Glomerular visceral epithelial cell (primary cell): ENCODE results near the gene ZC3HAV1.
"Not testable (repeated sequence)": the region's sequence is repeated elsewhere in the genome, so short reads cannot be mapped to it uniquely, and the experiment has no call there.

Experiments
- DNase-seq: peaks from one replicate; pipeline ENCODE4 v3.0.0-alpha.2; 2016; ENCODE audit errors: extremely low spot score

The ZC3HAV1 gene

DNA sequence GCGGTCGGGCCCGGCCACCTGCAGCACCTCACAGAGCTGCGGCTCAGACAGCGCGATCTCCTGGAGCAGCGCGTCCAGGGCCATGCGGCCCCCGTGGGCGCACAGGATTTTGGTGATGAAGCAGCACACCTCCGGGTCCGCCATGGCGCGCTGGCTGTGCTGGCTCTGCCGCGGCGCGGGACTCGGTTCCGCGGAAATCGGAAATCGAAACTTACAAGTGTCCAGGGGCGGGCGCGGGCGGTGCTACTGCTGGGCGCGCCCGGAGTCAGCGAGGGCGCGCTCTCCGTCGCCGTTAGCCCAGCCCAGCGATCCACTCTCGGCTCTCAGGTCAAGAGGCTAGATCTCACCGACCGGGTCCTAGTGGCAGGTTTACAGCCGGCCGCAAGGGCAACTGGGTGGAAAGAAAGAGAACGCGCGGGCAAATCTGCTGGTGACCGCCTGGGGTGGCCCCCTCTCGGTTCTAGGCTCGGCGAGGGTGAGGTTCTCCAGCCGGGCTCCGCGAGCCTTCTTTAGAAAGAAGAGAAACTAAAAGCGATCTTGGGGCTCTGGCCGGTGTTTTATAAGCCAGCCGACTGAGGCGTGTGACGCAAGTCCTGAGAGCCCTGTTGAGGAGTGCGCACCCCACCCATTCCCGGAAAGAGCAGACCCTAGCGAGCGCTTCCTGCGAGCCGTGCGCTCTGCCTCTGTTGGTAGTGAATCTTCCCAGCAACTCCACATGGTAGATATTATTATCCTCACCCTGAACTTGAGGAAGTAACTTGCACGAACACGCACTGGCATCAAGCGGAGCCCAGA is at the start of gene ZC3HAV1:
TSS of gene ZC3HAV1 (minus strand) at position 533 of the 795 bp plus-strand sequence. CDS start at position 144, 389 bp downstream.
- DNase-seq, result peak; percentile 88

DNA sequence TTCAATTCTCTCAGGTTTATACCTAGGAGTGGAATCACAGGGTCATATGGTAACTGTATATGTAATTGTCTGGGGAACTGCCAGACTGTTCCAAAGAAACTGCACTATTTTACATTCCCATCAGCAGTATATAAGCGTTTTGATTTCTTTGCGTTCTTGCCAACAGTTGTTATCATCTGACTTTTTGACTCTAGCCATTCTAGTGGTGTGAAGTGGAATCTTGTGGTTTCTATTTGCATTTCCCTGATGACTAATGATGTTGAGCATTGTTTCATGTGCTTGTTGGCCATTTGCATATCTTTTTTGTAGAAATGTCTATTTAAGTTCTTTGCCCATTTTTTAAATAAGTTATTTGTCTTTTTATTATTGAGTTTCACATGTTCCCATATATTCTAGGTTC is 44.3 kb upstream of the ZC3HAV1 start:
- DNase-seq, result peak; percentile 42

DNA sequence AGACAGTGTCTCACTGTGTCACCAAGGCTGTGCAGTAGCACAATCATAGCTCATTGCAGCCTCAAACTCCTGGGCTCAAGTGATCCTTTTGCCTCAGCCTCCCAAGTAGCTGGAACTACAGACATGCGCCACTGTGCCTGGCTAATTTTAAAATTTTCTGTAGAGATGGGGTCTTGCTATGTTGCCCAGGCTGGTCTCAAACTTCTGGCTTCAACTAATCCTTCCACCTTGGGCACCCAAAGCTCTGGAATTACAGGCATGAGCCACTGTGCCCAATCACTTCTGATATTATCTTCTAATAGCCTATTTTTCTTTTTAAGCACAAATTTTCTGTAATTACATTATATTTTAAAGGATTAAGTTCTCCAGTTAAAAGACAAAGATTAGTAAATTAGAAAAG is 42.6 kb upstream of the ZC3HAV1 start:
- no peak for DNase-seq

DNA sequence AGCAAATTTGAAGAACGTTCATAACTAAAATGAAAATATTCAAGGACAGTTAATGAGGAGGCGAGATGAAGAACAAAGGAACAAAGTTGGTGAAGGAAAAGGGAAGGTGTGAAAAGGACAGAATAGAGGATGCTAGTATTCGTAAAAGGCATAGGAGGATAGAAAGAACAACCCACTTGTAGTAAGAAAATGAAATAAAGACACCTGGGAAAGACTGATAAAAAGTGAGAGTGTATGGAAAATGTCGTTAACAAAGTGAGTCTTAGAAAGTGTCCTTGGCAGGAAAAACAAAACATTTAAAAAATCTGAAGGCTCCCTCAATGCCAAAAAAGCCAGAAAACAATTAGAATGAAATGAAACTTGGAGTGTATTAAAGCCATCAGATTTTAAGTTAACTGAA is 29.6 kb upstream of the ZC3HAV1 start:
- no peak for DNase-seq

DNA sequence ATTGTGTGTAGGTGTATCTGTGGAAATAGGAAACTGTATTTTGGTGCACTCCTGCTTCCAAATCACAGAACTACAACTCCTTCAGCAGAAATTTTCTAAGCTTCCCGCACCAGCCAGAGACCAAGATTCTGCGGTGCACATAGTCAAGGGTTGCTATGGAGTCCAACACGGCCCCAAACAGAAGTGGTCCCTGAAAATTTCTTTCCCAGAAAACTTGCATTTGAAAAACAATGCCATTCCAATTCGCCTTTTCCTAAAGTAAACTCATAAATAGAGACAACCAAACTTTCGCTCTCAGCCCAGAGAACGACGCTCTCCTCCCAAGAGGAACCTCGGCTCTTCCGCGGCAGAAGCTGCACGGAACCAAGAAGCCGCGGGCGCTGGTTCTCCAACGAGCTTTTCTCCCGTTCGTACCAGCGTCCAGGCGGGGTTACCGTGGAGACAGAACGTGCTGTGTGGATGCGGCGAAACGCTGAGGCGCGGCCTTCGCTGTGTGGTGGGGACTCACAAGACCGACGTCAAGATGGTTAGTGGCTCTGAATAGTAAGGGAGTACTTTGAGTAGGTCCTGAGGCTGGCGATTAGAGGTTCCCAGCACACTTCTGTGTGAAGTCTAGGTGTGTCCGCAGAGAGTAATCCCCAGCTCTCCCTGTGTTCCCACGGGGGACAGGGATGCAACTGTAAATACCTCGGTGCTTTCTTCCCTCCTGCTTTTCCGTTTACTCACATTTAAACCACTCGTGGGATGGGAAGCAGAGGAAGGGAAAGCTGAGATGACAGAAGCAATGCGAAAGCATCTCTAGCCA is 24.0 kb upstream of the ZC3HAV1 start:
- DNase-seq, result peak; percentile 87

DNA sequence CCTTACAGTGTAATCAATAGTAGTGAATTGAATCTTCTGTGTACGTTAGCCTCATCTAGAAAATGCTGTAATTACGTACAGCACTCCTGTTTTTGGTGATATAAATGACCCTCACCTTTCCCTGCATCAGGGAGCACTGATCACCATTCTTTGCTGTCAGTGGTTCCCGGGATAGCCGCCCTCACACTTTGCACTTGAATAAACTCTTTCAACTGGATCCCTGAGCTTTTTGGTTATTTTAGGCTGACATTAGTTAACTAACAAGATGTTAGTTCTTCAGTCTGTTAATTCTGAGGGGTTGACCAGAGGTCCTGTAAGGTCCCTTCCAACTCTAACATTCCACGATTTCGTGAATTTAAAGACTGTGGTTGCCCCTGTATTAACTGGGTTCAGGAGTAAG is 23.4 kb upstream of the ZC3HAV1 start:
- DNase-seq, result no peak

DNA sequence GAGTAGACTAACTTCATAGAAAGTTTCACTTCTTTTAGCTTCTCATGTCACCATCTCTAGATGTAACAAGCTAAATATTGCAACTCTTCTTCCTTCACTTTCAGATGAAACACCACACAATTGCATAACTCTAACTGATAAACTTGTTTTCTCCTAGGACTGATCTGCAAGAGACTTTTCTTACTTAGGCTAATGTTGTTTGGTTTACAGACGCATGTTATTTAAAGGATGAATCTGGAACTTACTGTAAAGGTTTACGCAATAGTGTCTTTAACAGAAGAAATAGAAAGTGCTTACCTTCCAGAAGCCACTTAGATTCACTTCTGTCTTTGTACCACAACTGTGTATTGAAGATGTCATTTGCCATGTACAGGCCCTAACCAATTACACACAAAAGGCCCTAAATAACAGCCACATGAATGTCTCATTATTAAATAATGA is 22.1 kb upstream of the ZC3HAV1 start:
- DNase-seq, result no peak

DNA sequence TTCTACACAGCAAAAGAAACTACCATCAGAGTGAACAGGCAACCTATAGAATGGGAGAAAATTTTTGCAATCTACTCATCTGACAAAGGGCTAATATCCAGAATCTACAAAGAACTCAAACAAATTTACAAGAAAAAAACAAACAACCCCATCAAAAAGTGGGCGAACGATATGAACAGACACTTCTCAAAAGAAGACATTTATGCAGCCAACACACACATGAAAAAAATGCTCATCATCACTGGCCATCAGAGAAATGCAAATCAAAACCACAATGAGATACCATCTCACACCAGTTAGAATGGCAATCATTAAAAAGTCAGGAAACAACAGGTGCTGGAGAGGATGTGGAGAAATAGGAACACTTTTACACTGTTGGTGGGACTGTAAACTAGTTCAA is 20.3 kb upstream of the ZC3HAV1 start:
- not testable (repeated sequence) for DNase-seq

DNA sequence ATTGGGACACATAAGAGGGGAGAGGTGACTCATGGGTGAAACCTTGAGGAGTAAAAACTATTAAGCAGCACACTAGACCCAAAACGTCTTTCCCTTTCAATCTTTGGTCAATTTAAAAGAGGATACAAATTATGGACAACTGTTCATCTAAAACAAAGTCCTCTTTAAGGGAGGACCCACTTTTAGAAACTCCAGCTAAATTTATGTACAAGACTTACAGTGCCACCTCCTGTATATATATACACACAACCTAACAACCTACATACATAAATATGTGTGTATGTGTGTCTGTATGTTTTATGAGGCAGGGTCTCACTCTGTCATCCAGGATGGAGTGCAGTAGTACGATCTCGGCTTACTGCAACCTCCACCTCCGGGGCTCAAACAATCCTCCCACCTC is 18.1 kb upstream of the ZC3HAV1 start:
- DNase-seq, result no peak

DNA sequence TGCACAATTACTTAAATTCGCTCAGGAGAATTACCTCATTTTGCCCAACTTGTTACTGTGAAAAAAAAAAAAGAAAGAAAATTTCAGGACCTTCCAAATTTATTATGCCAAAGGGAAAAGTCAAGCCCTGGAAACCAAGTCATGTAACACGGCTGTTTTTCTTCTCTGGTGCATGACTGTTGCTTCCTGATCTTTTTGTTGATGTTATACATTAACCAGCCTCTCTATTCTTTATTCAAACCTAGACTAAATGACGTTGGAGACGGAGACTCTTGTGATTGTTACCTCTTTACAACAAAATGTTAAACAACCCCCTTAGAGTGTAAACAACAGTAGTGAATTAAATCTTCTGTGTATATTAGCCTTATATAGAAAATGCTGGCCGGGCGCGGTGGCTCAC is 16.1 kb upstream of the ZC3HAV1 start:
- DNase-seq, result no peak

DNA sequence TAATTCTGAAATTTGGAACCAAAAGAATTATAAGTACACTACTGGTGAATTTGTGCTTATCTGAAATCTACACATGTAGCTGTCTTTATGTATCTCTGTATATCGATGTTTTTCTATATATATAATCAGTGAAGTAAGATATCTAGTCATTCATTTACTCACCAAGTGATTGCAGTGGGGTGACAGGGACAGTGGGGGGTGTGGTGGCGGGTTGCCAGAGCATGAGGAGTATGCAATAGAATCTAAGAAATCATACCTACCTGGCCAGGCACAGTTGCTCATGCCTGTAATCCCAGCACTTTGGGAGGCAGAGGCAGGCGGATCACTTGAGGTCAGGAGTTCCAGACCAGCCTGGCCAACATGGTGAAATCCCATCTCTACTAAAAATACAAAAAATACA is 15.5 kb upstream of the ZC3HAV1 start:
- not testable (repeated sequence) for DNase-seq

DNA sequence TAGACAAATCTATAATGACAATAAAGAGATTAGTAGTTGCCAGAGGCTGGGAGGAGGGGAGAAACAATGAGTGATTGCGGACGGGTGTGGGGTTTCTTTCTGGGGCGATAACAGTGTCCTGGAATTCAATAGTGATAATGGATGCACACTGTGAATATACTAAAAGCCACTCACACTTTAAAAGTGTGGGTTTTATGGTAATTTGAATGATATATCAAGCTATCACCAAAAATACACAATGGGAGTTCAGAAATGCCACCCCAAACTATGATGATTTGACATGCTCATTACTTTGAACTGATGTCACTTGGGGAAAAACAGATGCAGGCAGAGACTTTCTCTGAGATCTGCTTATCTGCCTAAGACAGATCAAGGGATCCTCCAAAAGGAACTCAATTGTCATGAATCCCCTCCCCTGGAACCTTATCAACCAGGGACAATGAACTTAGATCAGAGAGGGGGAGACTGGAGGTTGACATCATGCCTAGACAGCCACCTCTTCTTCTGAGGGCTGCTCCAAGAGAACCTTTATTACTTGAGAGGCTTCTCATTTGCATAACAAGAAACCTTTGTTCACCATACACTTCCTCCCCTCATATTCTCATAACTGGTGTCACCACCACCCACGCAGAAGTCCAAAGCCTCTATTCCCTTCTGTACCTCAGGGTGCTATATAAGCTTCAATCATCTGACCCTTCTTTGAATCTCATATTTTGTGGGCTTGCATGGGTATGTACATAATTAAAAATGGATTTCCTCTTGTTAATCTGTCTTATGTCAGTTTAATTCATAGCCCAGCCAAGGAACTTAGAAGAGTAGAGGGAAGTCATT is 14.8 kb upstream of the ZC3HAV1 start:
- no peak for DNase-seq

DNA sequence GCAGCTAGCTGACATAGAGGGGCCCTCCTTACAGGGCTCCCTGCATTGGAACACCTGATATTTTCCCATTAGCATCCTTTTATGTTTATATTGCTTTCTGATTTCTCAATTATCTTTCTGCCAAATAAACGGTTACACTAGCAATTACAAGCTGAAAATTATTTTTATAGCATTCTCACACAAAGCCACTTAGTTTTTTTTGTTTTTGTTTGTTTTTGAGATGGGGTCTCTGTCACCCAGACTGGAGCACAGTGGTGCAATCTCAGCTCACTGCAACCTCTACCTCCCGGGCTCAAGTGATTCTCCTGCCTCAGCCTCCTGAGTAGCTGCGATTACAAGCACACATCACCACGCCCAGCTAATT is 9.9 kb upstream of the ZC3HAV1 start:
- DNase-seq, result no peak

DNA sequence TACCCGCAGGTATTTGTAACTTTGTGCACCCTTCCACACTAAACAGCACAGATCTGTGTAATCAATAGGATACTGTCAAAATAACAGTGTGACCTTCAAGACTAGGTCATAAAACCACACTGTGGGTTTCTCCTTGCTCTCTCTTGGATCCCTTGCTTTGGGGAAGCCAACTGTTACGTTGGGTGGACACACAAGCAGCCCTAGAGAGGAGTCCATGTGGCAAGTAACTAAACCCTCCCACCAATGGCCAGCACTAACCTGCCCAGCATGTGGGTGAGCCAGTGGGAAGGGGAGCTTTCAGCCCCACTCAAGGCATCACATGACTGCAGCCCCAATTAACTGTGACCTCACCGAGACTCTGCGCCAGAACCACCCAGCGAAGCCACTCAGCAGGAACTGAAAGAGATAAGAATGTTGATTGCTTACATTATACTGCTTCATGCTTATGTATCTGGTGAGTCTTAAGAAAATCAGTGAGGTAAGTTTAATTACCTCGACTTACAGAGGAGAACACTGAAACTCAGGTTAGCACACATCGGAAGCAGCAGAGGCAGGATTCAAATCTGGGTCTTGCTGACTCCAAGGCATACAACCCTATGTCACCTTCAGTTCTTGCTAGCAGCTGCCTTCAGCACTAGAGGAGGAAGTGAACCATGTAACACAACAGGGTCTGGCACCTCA is 9.4 kb upstream of the ZC3HAV1 start:
- DNase-seq, result no peak

DNA sequence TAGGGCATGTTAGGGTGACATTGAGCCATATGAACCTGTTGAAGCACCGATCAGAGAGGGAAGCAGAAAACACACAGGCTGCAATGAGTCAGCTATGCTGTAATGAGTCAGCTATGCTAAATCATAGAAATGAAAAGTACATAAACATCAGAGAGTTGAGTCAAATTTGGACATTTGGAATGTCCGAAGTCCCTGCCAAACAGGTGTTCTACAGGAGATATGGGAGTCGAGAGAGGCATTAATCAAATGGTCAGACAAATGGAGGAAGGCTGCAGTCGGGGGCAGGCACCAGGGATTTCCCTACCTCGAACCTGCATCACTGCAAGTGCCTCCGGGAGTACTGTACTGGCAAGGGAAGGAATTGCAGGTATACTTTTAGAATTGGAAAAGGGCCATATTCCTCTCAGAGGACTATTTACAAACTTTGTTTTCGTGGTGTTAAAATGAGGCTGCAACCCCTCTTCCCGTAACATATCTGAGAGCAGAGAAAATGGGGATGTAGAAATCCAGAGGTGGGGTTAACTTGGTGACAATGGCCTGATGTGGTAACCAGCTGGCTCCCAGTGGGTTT is 8.8 kb upstream of the ZC3HAV1 start:
- peak; percentile 34 for DNase-seq

DNA sequence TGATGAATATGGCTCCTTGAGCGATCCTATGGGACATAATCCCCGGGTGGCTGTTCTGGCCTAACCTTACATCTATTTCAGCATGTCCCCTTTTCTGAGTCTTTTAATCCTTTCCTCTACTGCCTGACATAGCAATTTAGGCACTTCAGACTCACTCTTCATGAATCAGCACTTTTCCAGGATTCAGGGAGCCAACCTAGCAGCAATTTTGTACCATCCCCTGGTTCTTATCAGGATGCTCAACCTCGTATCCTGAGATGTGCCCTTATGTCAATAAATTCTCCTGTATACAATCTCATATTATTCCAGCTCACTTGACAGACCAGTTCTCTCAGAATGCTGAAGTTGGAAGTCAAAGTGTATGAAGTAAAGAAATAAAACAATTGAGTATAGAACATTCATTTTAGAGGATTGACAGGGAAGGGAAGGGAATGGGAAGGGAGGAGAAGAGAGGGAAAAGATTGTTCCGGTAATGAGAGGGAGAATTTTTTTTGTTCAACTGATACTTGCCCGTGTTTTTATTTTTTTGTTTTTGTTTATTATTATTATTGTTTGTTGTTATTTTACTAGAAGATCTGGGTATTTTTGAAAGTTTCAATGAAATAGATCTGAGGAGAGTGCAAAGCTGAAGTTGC is 8.2 kb upstream of the ZC3HAV1 start:
- DNase-seq, result no peak

DNA sequence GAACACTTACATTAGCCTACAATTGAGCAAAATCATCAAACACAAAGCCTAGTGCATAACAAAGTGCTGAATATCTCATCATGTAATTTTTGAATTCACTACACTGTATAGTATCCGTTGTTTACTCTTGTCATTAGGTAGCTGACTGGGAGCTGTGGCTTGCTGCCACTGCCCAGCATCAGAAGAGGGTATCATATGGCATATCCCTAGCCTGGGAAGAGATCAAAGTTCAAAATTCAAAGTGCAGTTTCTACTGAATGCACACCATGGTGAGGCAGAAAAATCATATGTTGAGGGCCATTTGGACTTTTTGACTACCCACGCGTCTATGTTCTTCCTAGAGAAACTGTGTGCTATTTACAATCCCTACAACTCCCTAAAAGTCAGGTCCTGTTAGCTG is 7.5 kb upstream of the ZC3HAV1 start:
- no peak for DNase-seq

DNA sequence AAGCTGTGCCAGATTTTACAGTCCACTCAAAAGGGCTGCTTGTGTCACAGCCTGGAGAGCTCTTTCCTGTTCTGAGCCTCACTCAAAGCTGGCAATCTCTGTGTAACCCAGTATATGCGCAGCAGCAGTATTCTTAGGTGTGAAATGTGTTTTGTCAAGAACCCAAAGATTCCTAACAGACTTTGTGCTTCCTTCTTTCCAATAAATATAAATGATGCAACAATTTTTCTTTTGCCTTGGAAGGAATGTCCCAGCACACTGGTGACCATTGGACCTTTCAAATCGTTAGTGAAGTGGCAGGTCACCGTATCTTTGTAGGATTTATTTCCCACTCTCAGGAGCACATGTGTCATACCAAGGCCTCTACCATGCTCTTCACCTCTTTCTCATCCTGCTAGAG is 5.6 kb upstream of the ZC3HAV1 start:
- no peak for DNase-seq

DNA sequence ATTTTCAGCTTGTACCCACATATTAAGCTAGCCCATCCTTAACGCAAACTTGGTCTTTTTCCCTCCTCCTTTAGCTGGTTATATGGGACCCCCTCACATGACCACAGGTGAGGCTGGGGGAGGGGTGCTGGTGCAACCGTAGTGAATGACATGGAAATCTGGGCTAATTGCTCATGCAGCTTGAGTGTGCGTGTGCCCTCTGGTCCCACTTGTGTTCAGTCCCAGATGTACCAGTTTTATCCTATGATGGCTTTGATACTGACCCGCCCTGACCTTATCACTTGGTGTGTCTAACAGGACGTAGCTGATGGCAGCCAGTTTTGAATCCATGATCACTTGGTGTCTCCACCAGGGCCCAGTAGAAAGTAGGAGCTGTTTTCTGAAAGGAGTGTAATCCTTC is 5.1 kb upstream of the ZC3HAV1 start:
- DNase-seq, result no peak

DNA sequence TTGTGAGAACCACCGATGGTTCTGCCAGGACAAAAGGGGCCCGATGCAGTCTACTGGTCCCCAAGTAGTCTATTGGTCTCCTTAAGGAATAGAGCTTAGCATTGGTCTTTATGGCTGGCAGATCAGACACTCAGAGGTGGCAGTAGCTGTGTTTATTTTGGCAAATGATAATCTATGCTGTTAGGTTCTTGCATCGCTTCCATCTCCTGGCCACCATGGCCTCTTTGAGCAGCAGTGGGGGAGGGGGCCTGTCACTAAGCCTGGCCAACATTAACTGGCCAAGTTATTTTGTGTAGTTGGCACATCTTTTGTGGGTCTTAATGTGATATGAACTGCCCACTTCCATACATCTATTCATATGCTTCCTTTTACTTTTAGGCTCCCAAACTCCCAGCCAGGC is 4.5 kb upstream of the ZC3HAV1 start:
- DNase-seq, result no peak

DNA sequence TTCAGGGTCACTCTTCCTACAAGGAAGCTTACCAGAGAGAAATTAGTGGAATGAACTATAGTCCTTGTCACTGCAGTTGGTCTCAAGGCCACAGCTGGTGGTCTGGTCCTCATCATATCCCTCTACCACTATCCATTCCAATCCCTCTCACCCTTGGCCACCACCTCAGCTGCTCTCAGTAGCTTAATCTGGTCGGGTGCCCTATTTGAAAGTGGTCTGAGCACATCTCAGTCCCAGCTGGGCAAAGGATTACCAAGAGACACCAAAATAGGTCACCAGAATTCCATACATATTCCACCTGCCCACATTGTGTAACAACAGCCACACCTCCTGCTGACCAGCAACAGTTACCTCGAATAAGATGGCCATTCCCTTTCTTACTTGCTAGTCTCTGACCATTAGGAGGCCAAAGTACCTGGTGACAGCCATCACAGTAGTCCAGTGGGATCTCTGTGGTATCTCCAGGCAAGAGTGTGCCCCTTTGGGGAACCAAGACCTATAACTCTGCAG is 3.3 kb upstream of the ZC3HAV1 start:
- DNase-seq, result no peak
